LNCaP clone FGC (cell line): Measurements from ENCODE around the gene LGALSL.
"Not testable (repeated sequence)": the region's sequence is repeated elsewhere in the genome, so short reads cannot be mapped to it uniquely, and the experiment has no call there.

Experiments
- DNase-seq: peaks from one replicate; pipeline ENCODE4 v3.0.0-alpha.2; 2011; ENCODE audit warnings: low read depth
- H3K4me3 ChIP-seq: 2 replicates; pipeline ENCODE4 v1.5.1; 2011; ENCODE audit warnings: mild to moderate bottlenecking, low read depth, low read length, control low read depth
- TF ChIP-seq, protein P1 (sequence below): IDR thresholded peaks from 2 replicates; pipeline ENCODE4 v1.5.1; 2012; ENCODE audit warnings: mild to moderate bottlenecking; ENCODE audit not compliant: control insufficient read depth, insufficient read depth; ENCODE audit errors: extremely low read depth

Gene LGALSL

DNA sequence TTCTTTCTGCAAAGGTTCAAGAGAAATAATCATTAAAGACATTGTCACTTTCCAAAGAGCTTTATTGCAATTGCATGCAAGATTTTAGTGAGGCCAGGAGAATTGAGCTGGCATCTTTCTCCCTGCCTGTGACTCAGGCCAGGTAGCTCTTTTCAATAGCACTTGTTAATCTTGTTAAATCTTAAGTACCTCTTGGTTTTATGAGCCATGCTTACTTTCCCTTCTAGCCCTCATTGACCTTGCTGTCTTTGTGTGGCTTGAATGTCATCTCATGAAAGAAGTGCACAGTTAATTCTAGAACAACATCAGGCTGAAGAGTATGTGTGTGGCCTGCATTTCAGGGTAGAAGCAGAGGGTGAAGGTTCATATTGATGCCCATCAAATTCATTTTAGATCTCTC, 14.8 kb upstream of the LGALSL start:
- DNase-seq = no peak
- TF ChIP-seq, protein P1, sequence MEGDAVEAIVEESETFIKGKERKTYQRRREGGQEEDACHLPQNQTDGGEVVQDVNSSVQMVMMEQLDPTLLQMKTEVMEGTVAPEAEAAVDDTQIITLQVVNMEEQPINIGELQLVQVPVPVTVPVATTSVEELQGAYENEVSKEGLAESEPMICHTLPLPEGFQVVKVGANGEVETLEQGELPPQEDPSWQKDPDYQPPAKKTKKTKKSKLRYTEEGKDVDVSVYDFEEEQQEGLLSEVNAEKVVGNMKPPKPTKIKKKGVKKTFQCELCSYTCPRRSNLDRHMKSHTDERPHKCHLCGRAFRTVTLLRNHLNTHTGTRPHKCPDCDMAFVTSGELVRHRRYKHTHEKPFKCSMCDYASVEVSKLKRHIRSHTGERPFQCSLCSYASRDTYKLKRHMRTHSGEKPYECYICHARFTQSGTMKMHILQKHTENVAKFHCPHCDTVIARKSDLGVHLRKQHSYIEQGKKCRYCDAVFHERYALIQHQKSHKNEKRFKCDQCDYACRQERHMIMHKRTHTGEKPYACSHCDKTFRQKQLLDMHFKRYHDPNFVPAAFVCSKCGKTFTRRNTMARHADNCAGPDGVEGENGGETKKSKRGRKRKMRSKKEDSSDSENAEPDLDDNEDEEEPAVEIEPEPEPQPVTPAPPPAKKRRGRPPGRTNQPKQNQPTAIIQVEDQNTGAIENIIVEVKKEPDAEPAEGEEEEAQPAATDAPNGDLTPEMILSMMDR = no peak
- H3K4me3 ChIP-seq = no peak overlapping the region

DNA sequence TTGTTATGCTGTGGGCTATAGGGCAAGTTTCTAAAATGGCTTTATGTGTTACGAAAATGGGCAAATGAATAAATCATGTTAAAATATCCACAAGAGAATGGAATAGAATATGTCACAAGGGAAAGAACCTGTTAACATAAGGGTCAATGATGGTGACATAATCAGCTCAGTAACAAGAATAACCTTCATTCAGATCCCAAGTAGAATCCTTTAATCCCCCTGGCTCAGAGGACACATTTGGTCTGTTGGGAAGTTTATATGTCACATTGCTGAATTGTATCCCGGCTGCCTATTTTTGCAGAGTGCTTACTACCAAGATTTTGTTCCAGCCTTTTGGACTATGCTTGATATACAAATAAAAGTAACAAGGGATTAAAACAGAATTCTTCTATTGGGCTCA, 13.1 kb upstream of the LGALSL start:
- TF ChIP-seq, protein P1 = no peak
- no peak overlapping the region for H3K4me3 ChIP-seq
- DNase-seq = no peak

DNA sequence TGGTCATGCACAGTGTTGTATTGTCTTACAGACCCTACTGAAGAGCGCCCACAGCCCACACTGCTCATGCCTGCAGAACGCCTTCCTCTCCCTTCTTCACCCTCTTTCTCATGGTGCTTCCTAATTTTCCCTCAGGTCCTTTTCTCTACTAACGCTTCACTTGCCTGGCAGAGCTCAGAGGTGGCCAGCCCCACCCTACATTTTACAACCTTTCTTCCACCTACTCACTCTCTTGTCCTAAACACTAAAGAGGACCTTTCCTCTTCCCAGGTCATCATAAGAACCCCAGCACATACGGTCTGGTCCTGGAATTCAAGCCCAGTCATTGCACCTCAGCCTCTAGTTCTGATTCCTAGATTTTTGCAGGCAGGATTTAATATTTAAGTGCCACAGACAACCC, 11.7 kb upstream of the LGALSL start:
- DNase-seq = no peak
- H3K4me3 ChIP-seq = no peak overlapping the region
- TF ChIP-seq, protein P1 = no peak

DNA sequence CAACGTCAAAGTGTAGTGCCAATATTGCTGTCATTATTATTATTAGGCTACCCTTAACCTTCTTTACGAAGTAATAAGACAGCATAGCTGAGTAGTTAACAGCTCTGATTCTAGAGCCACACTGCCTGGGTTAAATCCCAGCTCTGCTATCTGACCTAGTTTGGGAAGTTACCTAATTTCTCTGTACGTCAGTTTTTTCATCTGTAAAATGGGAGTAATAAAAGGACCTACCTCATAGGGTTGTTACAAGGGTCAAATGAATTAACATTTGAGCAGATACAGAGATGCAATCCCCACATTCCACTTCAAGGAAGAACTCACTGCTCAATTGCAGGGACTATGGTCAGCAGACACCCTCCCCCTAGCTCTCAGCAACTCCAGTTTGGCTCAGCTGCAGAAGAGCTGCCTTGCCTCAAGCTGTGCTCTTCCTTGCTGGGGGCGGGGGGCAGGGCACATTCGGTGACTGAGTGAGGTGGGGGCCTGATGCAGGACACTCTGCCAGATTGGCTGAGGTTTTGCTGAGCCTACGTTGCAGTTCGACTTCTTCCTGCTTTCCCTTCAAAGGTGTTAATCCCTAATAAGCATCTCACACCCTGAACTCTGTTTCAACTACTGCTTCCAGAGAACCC, 11.0 kb upstream of the LGALSL start:
- DNase-seq = no peak
- no peak overlapping the region for H3K4me3 ChIP-seq
- TF ChIP-seq, protein P1 = no peak

DNA sequence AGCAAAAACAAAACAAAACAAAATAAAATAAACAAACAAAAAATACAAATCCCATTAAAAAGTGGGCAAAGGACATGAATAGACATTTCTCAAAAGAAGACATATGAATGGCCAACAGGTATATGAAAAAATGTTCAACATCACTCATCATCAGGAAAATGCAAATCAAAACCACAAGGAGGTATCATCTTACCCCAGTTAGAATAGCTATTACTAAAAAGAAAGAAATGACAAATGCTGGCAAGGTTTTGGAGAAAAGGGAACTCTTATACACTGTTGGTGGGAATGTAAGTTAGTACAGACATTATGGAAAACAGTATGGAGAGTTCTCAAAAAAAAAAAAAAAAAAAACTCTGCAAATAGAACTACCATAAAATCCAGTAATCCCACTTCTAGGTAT, 8.0 kb upstream of the LGALSL start:
- H3K4me3 ChIP-seq, DNase-seq: not testable (repeated sequence)

DNA sequence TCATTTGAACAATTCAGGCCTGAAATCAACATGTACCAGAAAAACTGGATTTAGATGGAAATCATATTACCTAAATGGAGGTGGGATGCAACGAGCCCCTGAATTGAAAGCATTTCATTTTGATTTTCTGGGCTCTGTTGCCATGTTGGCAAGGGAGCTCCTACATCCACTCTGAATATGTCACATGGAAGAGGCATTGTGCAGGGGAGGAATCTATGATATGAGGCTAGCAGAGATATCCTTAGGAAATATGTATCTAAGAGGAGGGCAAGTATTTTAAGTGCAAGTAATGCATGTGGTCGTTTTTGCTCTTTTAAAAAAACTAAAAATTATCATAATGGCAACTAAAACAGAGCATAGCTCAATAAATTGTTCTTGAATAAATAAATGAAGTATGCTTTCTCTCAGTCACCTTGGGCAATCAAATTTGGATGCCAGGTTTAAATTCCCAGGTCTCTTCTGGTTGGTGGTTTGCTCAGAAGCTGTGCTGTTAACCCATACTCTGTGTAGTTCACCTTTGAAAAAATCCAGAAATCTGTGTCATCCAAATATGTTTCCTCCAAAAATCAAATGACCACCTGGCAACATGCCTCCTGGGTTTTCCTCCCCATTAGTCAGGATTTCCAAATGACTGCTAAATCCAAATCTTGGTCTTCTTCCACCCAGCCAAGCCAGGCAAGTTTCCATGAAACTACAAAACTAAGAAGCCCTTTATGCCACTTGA, 6.5 kb upstream of the LGALSL start:
- no peak overlapping the region for H3K4me3 ChIP-seq
- no peak for DNase-seq
- TF ChIP-seq, protein P1 = no peak

DNA sequence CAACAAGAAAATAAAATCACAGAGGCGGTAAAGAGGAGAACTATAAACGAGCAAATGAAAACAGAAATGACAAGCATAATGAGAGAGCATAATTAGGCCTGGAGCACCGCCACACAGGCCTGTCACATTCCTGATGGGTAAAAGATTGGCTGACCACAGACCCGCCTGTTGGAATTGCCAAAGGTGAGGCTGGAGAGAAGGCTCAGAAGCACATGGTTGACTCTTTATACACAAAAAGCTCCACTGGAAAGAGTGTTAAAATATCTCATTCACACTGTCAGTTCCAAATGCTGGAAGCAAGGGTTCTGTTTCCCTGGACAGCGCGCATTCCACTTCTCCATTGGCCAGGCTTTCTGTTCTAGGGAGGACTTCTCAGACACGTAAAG, 5.9 kb upstream of the LGALSL start:
- H3K4me3 ChIP-seq = no peak overlapping the region
- DNase-seq = no peak

More for the DNA sequence above, 5.9 kb upstream of the LGALSL start:
- TF ChIP-seq, protein P1 = no peak
